Activated CD4-positive, alpha-beta T cell treated with anti-CD3 and anti-CD28 coated beads, Interleukin-2, amount 50 U/mL, for 24 hours (primary cell): Measurements from ENCODE around the gene SLIT3.

ENCODE experiments used
- DNase-seq, 2 donors: peaks; one replicate each; pipeline ENCODE4 v3.0.0-alpha.2; 2020; ENCODE audit warnings: low read depth in 1 of 2, low spot score in 1 of 2

Gene SLIT3

GRCh38 chr5:168724227-168724626 lies 576.7 kb downstream of the SLIT3 start:
- DNase-seq: no peak

- DNase-seq: no peak
Observed at GRCh38 chr5:168723037-168723436, 577.9 kb downstream of the SLIT3 start.

GRCh38 chr5:168721966-168722365 lies 579.0 kb downstream of the SLIT3 start:
- no peak for DNase-seq

- DNase-seq: no peak
Observed at GRCh38 chr5:168721002-168721753, 579.8 kb downstream of the SLIT3 start.

DNA sequence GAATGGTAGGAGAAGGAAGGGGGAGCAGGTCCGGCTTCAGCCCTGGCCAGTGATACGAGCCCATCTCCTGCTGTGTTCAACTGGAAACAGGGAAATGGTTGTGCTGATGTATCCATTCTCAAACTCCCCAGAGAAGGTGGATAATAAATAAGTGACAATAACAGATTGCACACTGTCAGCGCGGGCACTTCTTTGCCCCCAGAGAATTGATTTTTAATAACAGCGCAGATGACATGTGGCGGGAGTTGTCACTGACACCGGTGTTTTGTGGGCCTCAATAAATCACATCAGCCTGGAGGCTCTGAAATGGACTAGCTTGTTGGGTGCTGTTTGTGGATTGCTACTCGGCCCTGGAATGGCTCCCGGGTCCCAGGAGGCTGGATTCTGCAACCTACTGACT lies 580.4 kb downstream of the SLIT3 start:
- DNase-seq: no peak

DNA sequence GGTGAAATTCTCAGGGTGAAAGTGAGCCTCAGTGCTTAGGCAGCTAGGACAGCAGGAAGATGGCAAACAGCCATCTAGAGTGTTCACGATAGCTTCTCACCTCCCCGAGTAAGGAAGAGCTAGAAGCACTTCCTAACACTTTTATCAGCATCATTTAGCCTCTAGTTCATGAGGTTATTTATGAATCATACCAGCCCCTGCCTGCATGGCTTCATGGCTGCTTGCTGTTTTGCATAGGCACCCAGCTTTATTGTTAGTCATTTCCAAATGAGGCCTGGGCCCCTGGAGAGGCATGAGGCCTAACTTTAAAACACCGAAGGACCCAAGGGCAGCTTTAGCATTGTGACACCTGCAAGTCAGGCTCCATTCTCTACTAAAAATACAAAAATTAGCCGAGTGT lies 586.9 kb downstream of the SLIT3 start:
- no peak for DNase-seq

GRCh38 chr5:168713051-168713450 lies 587.9 kb downstream of the SLIT3 start:
- DNase-seq: no peak

- DNase-seq: no peak
Observed at GRCh38 chr5:168712280-168712924, 588.5 kb downstream of the SLIT3 start.

GRCh38 chr5:168710706-168711105 lies 590.2 kb downstream of the SLIT3 start:
- no peak for DNase-seq

- no peak for DNase-seq
Observed at GRCh38 chr5:168707716-168708695, 592.9 kb downstream of the SLIT3 start.

DNA sequence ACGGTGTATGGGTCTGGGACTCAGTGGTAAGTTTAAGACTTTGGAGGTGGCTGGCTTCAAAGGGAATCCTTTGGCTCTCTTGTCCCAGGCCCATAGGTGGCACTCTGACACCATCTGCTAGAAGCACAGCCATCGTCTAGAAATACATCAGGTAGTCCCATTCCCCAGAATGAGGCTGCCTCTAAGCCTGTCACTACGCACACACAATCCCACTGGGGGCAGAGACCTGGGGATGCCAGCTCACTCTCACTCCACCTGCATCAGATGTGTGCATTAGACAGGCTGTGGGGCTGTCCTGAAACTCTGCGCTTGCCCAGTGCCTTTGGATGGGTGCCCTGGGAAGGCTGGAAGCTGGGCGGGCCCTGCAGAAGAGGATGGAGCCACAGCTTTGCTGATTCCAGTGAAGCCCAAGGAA lies 594.3 kb downstream of the SLIT3 start:
- DNase-seq: no peak

DNA sequence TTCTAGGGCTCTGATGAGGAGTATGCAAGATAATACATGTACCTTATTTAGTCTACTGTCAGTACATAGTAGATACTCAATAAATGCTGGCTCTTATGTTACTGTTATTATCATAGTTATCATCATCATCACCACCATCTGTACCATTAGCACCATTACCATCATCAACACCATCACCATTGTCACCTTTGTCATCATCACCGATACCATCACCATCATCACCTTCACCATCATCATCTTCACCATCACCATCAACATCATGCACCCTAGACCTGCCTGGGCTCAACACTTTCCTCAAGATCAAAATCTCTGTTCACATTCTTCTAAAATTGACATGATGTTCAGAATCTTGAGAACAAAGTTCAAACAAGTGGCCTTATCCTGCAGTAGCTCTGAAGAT lies 595.6 kb downstream of the SLIT3 start:
- no peak for DNase-seq

DNA sequence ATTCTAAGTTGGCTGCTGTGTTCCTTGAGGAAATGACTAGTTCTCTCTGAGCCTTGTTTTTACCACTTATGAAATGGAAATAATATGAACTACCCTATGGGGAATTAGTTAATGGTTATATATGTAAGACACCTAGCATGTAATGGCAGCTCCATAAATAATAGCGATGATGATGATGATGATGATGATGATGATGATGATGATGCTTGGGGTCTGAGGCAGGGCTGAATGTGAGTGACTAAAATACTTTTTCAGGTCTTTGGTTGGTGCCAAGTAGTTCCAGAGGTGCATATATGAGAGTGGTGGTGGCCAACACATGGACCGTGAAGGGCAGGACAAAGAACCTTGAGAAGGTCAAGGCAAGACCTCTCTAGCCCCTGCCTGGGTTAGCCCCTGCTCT lies 598.4 kb downstream of the SLIT3 start:
- DNase-seq: no peak

DNA sequence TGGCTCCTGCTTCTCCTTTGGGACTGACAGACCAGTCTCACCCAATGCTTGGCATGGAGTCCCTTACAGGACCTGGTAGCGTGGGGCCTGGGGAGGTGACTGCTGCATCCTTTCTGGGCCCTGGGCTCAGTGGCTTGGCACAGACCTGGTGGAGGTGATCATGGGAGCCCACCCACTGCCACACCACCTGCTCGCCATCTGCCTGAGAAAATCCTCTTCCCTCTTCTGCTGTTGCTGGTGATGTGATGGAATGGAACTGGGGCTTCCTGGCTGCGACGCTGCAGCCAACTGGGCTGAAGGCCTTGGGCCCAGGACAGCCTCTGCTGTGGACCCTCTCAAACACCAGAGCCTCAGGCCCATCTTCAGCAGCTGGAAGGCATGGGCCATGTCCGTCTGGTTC lies 599.3 kb downstream of the SLIT3 start:
- DNase-seq: no peak

- no peak for DNase-seq
Observed at GRCh38 chr5:168699002-168699401, 601.9 kb downstream of the SLIT3 start.

DNA sequence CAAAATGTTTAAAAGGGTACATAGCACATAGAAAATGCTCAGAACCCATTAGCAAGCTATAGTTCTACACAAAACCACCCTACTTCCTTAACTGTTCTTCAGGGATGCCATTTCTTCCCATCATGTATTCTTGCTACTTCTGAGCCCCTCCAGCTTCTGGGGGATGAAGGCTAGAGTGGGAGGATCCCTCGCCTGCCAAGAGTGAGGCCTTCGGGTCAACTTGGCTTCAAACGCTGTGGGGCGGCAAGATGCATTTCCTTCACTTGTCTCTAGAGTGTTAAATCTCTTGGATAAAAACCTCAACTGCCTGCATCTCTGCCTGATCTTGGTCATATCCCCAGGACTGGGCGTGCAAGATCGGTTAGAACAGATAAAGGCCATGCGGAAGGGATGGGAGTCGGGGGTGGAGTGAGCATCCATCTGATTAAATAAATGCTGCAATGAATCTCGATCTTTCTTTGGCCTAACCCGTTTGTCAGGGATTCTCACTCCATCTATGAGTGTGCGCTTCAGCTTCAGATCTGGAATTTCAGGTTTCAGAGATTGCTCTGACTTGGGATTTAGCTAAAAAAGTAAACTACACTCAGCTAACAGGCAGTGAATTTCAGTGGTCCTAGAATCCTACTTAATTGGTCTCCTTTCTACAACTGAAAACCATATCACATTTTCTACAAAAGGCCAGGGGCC lies 603.8 kb downstream of the SLIT3 start:
- DNase-seq: no peak

DNA sequence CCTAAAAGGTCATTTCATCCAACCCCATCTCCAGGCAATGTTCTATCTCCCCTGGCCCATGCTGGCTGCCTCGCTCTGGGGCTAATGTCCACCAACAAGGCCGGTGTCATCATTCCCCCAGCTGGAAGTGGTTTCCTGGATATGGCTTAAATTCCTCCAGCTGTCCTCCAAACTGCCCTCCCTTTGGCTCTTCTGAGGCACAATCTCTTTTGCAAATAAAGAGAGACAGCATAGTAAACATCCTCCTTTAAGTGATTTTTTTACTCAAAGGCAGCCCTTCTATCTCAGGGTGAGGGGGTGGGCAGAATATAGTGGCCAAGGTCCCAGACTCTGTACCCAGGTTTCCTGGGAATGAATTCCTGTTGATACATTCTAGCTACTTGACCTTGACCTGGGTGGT lies 604.3 kb downstream of the SLIT3 start:
- DNase-seq: no peak

- no peak for DNase-seq
Observed at GRCh38 chr5:168695301-168695835, 605.6 kb downstream of the SLIT3 start.

GRCh38 chr5:168694289-168694688 lies 606.6 kb downstream of the SLIT3 start:
- DNase-seq: no peak

- DNase-seq: no peak
Observed at GRCh38 chr5:168693883-168694282, 607.1 kb downstream of the SLIT3 start.

GRCh38 chr5:168693297-168693696 lies 607.6 kb downstream of the SLIT3 start:
- no peak for DNase-seq
